A549 (cell line): Measurements from ENCODE around the gene RD3L. TPM values are rescaled to one million over a fixed set of nuclear protein-coding genes. Genes with fewer than 3 reads are reported as not detected.

Source experiments
- ATAC-seq, 2 experiments: fragments of 200-7000 bp in 1 of 2; fragments of >200 bp in 1 of 2; cut with Nextera tagmentation in 1 of 2; cut with Tn5 transposase in 1 of 2; 3 replicates each; pipeline versions ENCODE4 v1.8.0 to v1.9.1; 2018 to 2020; ENCODE audit warnings: mild to moderate bottlenecking in 1 of 2, moderate library complexity in 1 of 2
- CTCF ChIA-PET: fragments of 300-600 bp; sonication (Branson Sonifier 250); formaldehyde crosslinking; extraction: SDS; loops from one replicate; lab custom pipeline; 2021; ENCODE audit warnings: antibody characterized with exemption, inconsistent platforms; lab: Yijun Ruan, JAX
- POLR2A ChIA-PET: fragments of 350-600 bp; formaldehyde crosslinking; extraction: SDS; loops from one replicate; lab custom pipeline; 2021; ENCODE audit warnings: antibody characterized with exemption, inconsistent platforms; lab: Yijun Ruan, JAX
- DNase-seq, 2 experiments: peaks; one replicate each; pipeline versions ENCODE4 v3.0.0 to v3.0.0-alpha.2; 2011 to 2016; ENCODE audit warnings: low read depth in 1 of 2, low spot score in 1 of 2
- FAIRE-seq: peaks from 2 replicates; lab custom pipeline; 2011; peaks lifted over from hg19 to GRCh38; lab: Jason Lieb, UNC
- H3K27ac ChIP-seq, 2 experiments: fragments of >200 bp; sonication (Bioruptor Twin); formaldehyde crosslinking; 3 replicates each; pipeline ENCODE4 v1.5.1; 2016 to 2017
- H3K4me1 ChIP-seq: fragments of >200 bp; sonication (Bioruptor Twin); formaldehyde crosslinking; 3 replicates; pipeline ENCODE4 v1.6.1; 2016
- H3K4me2 ChIP-seq: fragments of >200 bp; sonication (Bioruptor Twin); formaldehyde crosslinking; 3 replicates; pipeline ENCODE4 v1.6.1; 2016
- H3K4me3 ChIP-seq: fragments of >200 bp; sonication (Bioruptor Twin); formaldehyde crosslinking; 3 replicates; pipeline ENCODE4 v1.5.1; 2016
- H3K9me3 ChIP-seq: fragments of >200 bp; sonication (Bioruptor Twin); formaldehyde crosslinking; 3 replicates; pipeline ENCODE4 v1.6.1; 2016
- BHLHE40 ChIP-seq: IDR thresholded peaks from 2 replicates; pipeline ENCODE4 v1.6.1; 2012; ENCODE audit warnings: low read depth, low read length, inconsistent platforms
- CBX2 ChIP-seq: fragments of 200-600 bp; sonication (generic); IDR thresholded peaks from 2 replicates; pipeline ENCODE4 v1.6.1; 2016; ENCODE audit warnings: low read depth, mild to moderate bottlenecking, borderline replicate concordance
- CEBPB ChIP-seq, 2 experiments: fragments of >200 bp in 1 of 2; sonication (Bioruptor Twin) in 1 of 2; formaldehyde crosslinking in 1 of 2; IDR thresholded peaks; 2 replicates each; pipeline ENCODE4 v1.6.1; 2012 to 2016
- CTCF ChIP-seq: fragments of >200 bp; sonication (Bioruptor Twin); formaldehyde crosslinking; IDR thresholded peaks from 3 replicates; pipeline ENCODE4 v1.5.1; 2016
- EHF ChIP-seq: fragments of 250-450 bp; sonication (Bioruptor Pico); IDR thresholded peaks from 2 replicates; pipeline ENCODE4 v1.5.0; 2020; ENCODE audit warnings: mild to moderate bottlenecking
- ELK1 ChIP-seq: fragments of 150-350 bp; IDR thresholded peaks from 2 replicates; pipeline ENCODE4 v1.6.1; 2014; ENCODE audit warnings: low read depth, mild to moderate bottlenecking, low read length
- EP300 ChIP-seq, 2 experiments: fragments of >200 bp; sonication (Bioruptor Twin); formaldehyde crosslinking; IDR thresholded peaks; 2 replicates in 1 of 2; 3 replicates in 1 of 2; pipeline ENCODE4 v1.6.1; 2016 to 2017
- HDAC2 ChIP-seq: fragments of 200-600 bp; sonication (generic); IDR thresholded peaks from 2 replicates; pipeline ENCODE4 v1.6.1; 2016
- HMGXB4 ChIP-seq: fragments of 250-450 bp; sonication (Bioruptor Pico); IDR thresholded peaks from 2 replicates; pipeline ENCODE4 v1.5.0; 2021; ENCODE audit warnings: mild to moderate bottlenecking, moderate library complexity, borderline replicate concordance
- HOXA7 ChIP-seq: fragments of 250-450 bp; sonication (Bioruptor Pico); IDR thresholded peaks from 2 replicates; pipeline ENCODE4 v1.5.0; 2020; ENCODE audit warnings: mild to moderate bottlenecking, moderate library complexity
- HOXB5 ChIP-seq: fragments of 250-450 bp; sonication (Bioruptor Pico); IDR thresholded peaks from 2 replicates; pipeline ENCODE4 v1.5.0; 2020; ENCODE audit warnings: mild to moderate bottlenecking, moderate library complexity
- KDM5A ChIP-seq: fragments of 200-600 bp; sonication (generic); IDR thresholded peaks from 2 replicates; pipeline ENCODE4 v1.6.1; 2016; ENCODE audit warnings: antibody characterized with exemption, mild to moderate bottlenecking
- MYC ChIP-seq: IDR thresholded peaks from 2 replicates; pipeline ENCODE4 v1.6.1; 2012; ENCODE audit warnings: mild to moderate bottlenecking, inconsistent platforms, low read length, improper control_type of control experiment, borderline replicate concordance
- NPAS2 ChIP-seq: fragments of 250-450 bp; sonication (Bioruptor Pico); IDR thresholded peaks from 2 replicates; pipeline ENCODE4 v1.8.0; 2022; ENCODE audit warnings: mild to moderate bottlenecking, moderate library complexity, borderline replicate concordance
- PBX3 ChIP-seq: IDR thresholded peaks from 2 replicates; pipeline ENCODE4 v1.6.1; 2012
- PHF8 ChIP-seq: fragments of 200-600 bp; sonication (generic); IDR thresholded peaks from 2 replicates; pipeline ENCODE4 v1.6.1; 2016; ENCODE audit warnings: low read depth, mild to moderate bottlenecking, antibody characterized with exemption, moderate library complexity, borderline replicate concordance
- POLR2AphosphoS2 ChIP-seq: conservative IDR thresholded peaks from 2 replicates; pipeline ENCODE4 v1.6.1; 2012; ENCODE audit warnings: low read length, improper control_type of control experiment, inconsistent platforms
- RAD21 ChIP-seq, 2 experiments: fragments of >200 bp in 1 of 2; sonication (Bioruptor Twin) in 1 of 2; formaldehyde crosslinking in 1 of 2; IDR thresholded peaks in 1 of 2; conservative IDR thresholded peaks in 1 of 2; 2 replicates in 1 of 2; 3 replicates in 1 of 2; pipeline ENCODE4 v1.6.1; 2012 to 2018; ENCODE audit warnings: inconsistent platforms in 1 of 2
- RCOR1 ChIP-seq: fragments of 150-350 bp; IDR thresholded peaks from 2 replicates; pipeline ENCODE4 v1.6.1; 2014; ENCODE audit warnings: antibody characterized with exemption, low read length, low read depth
- RNF2 ChIP-seq: fragments of 200-600 bp; sonication (generic); IDR thresholded peaks from 2 replicates; pipeline ENCODE4 v1.6.1; 2016; ENCODE audit warnings: low read depth, mild to moderate bottlenecking, antibody characterized with exemption, moderate library complexity, borderline replicate concordance
- SREBF2 ChIP-seq: fragments of 450-650 bp; IDR thresholded peaks from 2 replicates; pipeline ENCODE4 v1.6.1; 2014; ENCODE audit warnings: mild to moderate bottlenecking, moderate library complexity
- TP53 ChIP-seq: fragments of 250-450 bp; sonication (Bioruptor Pico); IDR thresholded peaks from 2 replicates; pipeline ENCODE4 v1.5.0; 2021; ENCODE audit warnings: mild to moderate bottlenecking, moderate library complexity
- ZC3H11A ChIP-seq: fragments of 450-650 bp; IDR thresholded peaks from 2 replicates; pipeline ENCODE4 v1.6.1; 2014; ENCODE audit warnings: antibody characterized with exemption, mild to moderate bottlenecking
- ZSCAN20 ChIP-seq: fragments of 250-450 bp; sonication (Bioruptor Pico); IDR thresholded peaks from 2 replicates; pipeline ENCODE4 v1.8.0; 2022; ENCODE audit warnings: mild to moderate bottlenecking, moderate library complexity
- WGBS: methylation state at CpG from one replicate; pipeline ENCODE4 v1.1.6; 2017; ENCODE audit errors: missing lambda C conversion rate; 5-methylcytosine and 5-hydroxymethylcytosine counted together
- polyA plus RNA-seq, 4 experiments: library from polyadenylated mRNA; depleted of rRNA in 3 of 4; stranded (reverse); fragments of >200 nt; fragmentation: RNase III in 1 of 4; extraction: RNeasy Plus Mini Kit Qiagen cat#74134 plus additional on column Dnase treatment in 1 of 4; gene quantifications; 2 replicates in 3 of 4; 3 replicates in 1 of 4; pipeline ENCODE4 v1.2.3, GENCODE V29; 2011 to 2017

The RD3L gene
- polyA plus RNA-seq, 2 of the 4 experiments (the other 2 are of a cell fraction) = not detected

- no peak for ATAC-seq
- H3K27ac ChIP-seq = no peak overlapping the region
- CTCF ChIA-PET = interaction anchor here (0.9 to 1.8 kb wide), 2 partner anchors 25 to 29 kb away, joined by 4 to 8 read pairs; no protein-coding TSS in a partner anchor
- TF ChIP-seq EHF (no peak), HMGXB4 (CRISPR knock-in tag) (no peak), NPAS2 (CRISPR knock-in tag) (no peak), HOXA7 (CRISPR knock-in tag) (no peak), ZSCAN20 (CRISPR knock-in tag) (no peak)
- TF ChIP-seq, all 56 proteins: peak for 0
- no peaks in the 10 kb centered on the region for H3K4me1 ChIP-seq
- no peak overlapping the region for H3K4me3 ChIP-seq
- H3K4me2 ChIP-seq = no peak overlapping the region
- no peak for DNase-seq
- WGBS = 50% methylated on average over 2 of the region's 2 CpGs
- POLR2A ChIA-PET = no interaction called here
- FAIRE-seq = no peak
- H3K9me3 ChIP-seq = peaks cover 15% of the 10 kb centered on the region
Observed at GRCh38 chr14:103946975-103947374, 4.6 kb upstream of the RD3L start.

- 43% methylated on average over 5 of the region's 5 CpGs for WGBS
- Histone ChIP-seq H3K9me3 (peaks cover 15% of the 10 kb centered on the region), H3K4me1 (no peaks in the 10 kb centered on the region), H3K27ac (no peak overlapping the region), H3K4me2 (no peak overlapping the region), H3K4me3 (no peak overlapping the region)
- TF ChIP-seq HOXA7 (CRISPR knock-in tag) (no peak), CEBPB (IDR thresholded peaks at IDR 0.05) (no peak), POLR2AphosphoS2 (no peak), RAD21 (conservative IDR thresholded peaks at IDR 0.05 in 1 of 2, IDR thresholded peaks at IDR 0.05 in 1 of 2) (no peak), PBX3 (no peak), ZC3H11A (no peak), CTCF (no peak)
- no peak for FAIRE-seq
- DNase-seq = no peak
- CTCF ChIA-PET = interaction anchor here (0.7 kb wide), 1 partner anchor 9 kb away, joined by 3 read pairs; no protein-coding TSS in a partner anchor
- no peak for ATAC-seq
- POLR2A ChIA-PET = no interaction called here
Observed at GRCh38 chr14:103943673-103944072, 1.3 kb upstream of the RD3L start.

- no peak overlapping the region for H3K4me3 ChIP-seq
- POLR2A ChIA-PET = no interaction called here
- no peak overlapping the region for H3K4me2 ChIP-seq
- ATAC-seq (no peak), FAIRE-seq (peak; percentile 7), DNase-seq (no peak)
- 12% methylated on average over 7 of the region's 7 CpGs for WGBS
- TF ChIP-seq RNF2 (peak; percentile 82; the same call in 1 of the 2 replicates), KDM5A (no peak), BHLHE40 (no peak), POLR2AphosphoS2 (no peak)
- no peaks in the 10 kb centered on the region for H3K4me1 ChIP-seq
- CTCF ChIA-PET = interaction anchor here (0.6 to 1.3 kb wide), 3 partner anchors 10 to 41 kb away, joined by 3 to 6 read pairs (median 4); a partner anchor contains a TSS
- no peak overlapping the region for H3K27ac ChIP-seq
- peaks cover 3% of the 10 kb centered on the region; the same call in 2 of the 3 replicates for H3K9me3 ChIP-seq
Observed at GRCh38 chr14:103941462-103941861, 867 bp downstream of the RD3L start.

- WGBS = 53% methylated on average over 2 of the region's 2 CpGs
- no peaks in the 10 kb centered on the region for H3K9me3 ChIP-seq
- CTCF ChIA-PET = interaction anchor here (1.1 to 1.6 kb wide), 4 partner anchors 13 to 25 kb away, joined by 3 to 5 read pairs (median 4); a partner anchor contains a TSS
- H3K4me2 ChIP-seq = no peak overlapping the region
- H3K4me1 ChIP-seq = no peaks in the 10 kb centered on the region
- no peak for ATAC-seq
- POLR2A ChIA-PET = no interaction called here
- no peak for DNase-seq
- H3K27ac ChIP-seq = no peak overlapping the region
- no peak overlapping the region for H3K4me3 ChIP-seq
- no peak for FAIRE-seq
- no peak for TF ChIP-seq NPAS2 (CRISPR knock-in tag)
- TF ChIP-seq HOXB5 (CRISPR knock-in tag) = no peak
- no peak for TF ChIP-seq EP300 (IDR thresholded peaks at IDR 0.05)
- no peak for TF ChIP-seq PHF8
- no peak for TF ChIP-seq CBX2
- no peak for TF ChIP-seq RNF2
- TF ChIP-seq RCOR1 = no peak
- no peak for TF ChIP-seq TP53 (CRISPR knock-in tag)
- TF ChIP-seq HDAC2 = no peak
- TF ChIP-seq MYC = no peak
- TF ChIP-seq SREBF2 = no peak
- no peak for TF ChIP-seq HOXA7 (CRISPR knock-in tag)
- TF ChIP-seq ELK1 = no peak
Observed at GRCh38 chr14:103935102-103935501, 7.2 kb downstream of the RD3L start.
